Fibroblast of skin of scalp (primary cell): ENCODE measurements around the gene CCL11. TPM values are rescaled to one million over a fixed set of nuclear protein-coding genes. Genes with fewer than 3 reads are reported as not detected.

ENCODE experiments used
- DNase-seq: peaks from one replicate; pipeline ENCODE4 v3.0.0-alpha.2; 2013
- polyA plus RNA-seq, 2 experiments: library from polyadenylated mRNA; unstranded; fragments of 120-200 nt; gene quantifications; one replicate each; pipeline ENCODE4 v1.2.1, GENCODE V29; 2013; ENCODE audit not compliant: insufficient read length in 2 of 2

The CCL11 gene
- 0.41 TPM for polyA plus RNA-seq (2013, experiment 1 of 2; ENCODE audit: insufficient read length)
- 0.49 TPM for polyA plus RNA-seq (2013, experiment 2 of 2; ENCODE audit: insufficient read length)

DNA sequence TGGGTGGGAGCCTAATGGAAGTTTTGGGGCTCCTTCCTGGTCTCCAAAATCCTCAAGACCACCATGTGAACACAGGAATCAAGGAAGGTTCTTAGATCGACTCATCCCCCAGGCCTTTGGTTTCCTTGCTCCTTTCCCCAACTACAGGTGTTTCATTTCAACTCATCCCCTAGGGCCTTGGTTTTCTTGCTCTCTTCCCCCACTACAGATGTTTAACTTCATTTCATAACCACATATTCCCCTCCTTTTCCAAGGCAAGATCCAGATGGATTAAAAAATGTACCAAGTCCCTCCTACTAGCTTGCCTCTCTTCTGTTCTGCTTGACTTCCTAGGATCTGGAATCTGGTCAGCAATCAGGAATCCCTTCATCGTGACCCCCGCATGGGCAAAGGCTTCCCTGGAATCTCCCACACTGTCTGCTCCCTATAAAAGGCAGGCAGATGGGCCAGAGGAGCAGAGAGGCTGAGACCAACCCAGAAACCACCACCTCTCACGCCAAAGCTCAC, at the start of gene CCL11:
TSS of gene CCL11 (plus strand) at position 457 of the 507 bp plus-strand sequence. CDS start 67 bp downstream, outside the sequence.
- DNase-seq = no peak

DNA sequence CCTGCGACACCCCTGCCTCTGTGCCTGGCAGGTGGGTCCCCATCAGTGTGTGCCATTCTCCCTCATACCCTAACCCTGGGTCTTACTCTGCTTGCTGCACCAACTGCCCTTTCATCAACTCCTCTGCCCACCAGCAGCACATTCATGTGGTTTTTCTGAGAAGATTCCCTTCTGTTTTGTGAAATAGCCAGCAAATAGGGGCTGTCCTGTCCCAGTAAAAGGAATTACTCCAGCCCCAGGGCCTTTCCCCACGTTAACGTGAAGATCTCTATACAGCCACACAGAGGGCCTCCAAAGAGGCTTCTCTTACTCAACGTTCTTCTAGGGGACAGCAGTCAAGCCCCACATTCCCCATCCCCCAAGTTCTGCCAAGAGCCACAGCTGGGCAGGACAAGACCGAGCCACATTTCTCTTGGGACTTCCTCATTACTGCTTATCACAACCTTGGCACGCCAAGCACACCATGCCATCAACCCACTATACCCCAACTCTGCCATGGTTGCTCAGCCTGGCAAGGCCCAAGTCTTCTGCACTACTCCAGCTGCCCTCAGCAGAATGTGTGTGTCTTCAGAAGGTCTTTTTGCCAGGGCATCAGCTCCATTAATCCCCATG, 49.2 kb upstream of the CCL11 start:
- no peak for DNase-seq

DNA sequence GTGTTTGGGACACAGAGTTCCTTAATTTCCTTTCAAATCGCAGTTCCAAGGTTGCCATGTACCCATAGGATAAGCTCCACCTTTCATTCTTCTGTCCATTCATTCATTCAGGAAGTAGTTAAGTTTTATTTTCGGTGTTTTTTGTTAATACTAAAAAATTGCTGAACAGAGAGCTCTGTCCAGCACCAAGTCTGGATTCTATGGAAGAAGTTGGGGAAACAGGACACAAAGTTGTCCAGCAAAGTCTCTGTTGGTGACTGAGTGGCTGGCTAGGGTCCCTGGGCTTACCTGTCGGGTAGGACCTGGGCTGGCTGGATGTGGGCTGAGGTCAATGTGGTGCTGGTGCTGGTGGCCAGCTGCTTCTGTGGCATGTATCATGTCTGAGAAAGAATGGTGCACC, 48.1 kb upstream of the CCL11 start:
- no peak for DNase-seq

DNA sequence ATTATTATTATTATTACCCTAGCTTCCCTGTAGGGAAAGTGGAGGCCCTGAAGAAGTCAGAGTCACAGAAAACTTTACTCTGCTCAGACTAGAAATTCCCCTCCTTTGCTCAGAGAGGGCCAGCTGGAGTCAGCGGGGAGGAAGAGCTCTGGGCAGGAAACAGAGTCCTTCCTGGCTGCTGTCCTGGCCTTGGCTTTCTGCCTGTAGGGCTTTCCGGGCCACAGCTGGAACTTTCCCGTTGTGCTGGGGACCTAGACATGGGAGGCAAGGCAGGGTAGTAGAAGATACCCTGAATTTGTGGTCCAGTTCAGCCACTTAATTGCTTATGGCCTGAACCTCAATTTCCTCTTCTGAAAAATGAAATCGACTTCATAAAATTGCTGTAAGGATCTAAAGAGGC, 44.5 kb upstream of the CCL11 start:
- DNase-seq = no peak

DNA sequence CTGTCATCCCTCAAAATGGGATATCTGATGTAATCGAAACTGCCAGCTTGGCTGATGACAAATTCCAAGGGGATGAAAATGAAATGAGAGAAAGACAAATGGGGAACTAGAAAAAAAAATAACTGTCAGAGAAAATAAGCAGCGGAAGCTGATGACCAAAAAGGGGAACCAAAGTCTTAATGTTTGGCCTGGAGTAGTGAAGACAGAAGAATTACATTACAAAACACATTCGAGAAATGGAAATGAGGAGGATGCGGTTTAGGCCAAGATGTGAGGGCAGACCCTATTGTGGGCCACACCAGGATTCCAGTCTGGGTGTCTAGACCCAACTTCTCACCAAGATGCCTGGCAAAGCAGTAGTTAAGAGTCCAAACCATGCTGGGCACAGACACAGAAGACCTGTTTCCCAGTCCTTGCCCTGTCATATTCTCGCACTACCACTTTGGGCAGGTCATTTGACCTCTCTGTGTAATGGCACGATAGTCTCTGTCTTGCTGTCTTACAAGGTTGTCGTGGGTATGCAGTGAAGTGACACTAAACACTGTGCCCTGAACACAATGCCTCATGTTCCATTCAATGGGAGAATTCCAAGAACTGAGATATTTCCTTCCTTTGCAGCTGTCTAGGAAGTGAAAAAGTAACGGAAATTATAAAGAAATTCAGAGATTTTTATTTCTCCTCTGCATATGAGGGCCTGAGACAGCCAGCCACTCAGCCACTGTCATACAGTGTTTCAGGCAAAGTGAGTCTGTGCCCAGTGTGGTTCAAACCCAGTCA, 42.8 kb upstream of the CCL11 start:
- DNase-seq = peak; percentile 41

DNA sequence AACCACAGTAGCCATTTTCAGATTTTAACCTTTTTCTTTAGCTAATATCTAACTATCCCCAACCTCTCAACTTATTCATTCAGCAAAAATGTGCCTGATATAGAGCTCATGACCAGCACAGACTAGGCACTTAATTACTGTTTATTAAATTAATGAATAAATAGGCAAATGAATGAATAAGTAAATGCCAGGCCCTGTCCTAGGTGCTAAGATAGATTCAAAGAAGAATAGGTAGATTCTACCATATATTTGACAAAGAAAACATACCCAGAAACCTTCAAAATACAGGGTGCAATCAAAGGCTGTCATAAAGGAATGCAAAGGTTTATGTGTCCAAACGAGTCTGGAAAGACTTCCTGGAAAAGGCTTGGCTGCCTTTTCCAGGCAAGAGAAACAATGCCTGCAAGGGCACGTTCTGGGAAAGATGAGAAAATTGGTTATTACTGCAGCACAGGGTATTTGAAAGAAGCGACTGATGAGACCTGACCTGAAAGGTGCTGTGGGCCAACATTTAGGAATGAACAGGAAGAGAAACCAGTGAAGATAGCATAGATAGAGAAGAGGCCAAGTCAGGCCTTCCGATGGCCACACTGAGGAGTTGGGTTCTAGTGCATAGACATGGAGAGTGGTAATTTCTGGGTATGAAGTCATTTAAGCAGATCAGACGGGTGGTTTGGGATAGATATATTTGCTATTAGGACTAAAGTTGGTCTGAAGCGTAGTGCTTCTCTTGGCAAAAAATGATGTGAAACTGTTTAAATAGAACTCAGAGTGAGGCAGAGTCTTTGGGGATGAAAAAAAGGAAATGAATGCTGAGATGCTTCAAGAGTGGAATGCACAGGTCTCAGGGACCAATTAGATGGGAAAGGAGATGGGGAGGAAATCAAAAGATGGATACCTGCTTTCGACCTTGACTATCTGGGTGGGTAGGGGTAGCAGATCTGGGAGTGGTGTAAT, 41.9 kb upstream of the CCL11 start:
- DNase-seq = no peak

DNA sequence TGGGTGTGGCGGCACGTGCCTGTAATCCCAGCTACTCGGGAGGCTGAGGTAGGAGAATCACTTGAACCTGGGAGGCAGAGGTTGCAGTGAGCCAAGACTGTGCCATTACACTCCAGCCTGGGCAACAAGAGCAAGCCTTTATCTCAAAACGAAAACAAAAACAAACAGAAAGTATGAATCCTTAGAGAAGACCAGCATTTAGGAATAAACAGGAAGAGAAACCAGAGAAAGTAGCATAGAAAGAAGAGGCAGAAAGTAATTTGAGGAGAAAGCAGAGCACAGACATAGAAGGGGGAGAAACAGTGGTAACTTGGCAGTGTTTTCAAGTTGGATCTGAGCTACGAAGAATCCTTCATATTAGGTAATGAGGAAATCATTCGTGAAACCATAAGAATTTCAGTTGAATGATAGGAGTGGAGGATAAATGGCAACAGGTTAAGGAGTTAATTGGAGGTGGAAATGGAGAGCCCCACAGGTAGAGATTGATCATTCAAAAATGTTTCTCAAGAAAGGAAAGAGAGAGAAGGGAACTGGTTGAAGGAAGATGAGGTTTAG, 40.1 kb upstream of the CCL11 start:
- DNase-seq = no peak

DNA sequence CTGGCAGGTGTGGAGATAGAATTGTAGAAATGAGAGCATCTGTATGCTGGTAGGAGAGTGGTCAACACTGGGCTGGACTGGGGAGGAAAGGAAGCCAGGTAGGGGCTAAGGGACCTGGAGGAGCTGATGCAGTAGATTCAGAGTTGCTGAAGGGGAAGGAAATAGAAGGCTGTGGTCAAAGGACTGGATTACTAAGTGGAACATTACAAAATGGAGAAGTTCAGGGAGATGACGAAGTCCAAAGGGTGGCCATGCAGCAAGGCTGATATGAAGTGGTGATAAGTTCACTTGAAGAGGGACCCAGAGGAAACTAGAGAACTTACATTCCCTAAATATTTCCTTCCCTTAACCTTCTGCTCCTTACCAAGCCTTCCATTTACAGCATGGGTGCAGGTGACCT, 39.1 kb upstream of the CCL11 start:
- no peak for DNase-seq

DNA sequence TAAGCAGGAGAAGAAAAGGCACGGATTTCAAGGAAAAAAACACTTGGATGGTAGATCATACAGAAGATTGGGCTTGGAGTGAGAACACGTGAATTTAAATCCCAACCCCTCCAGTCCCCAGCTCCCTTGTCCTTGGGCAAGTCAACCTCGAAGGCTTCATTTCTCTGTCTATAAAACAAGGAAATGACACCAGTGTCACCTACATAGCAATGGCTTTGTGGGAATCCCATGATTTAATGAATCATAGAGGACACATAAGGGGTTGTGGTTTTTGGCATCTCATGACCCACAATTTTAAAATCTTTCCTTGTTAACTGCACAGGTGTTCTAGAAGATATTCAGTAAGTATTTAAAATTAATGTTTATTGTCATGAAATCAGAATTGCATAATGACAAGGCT, 38.7 kb upstream of the CCL11 start:
- no peak for DNase-seq

DNA sequence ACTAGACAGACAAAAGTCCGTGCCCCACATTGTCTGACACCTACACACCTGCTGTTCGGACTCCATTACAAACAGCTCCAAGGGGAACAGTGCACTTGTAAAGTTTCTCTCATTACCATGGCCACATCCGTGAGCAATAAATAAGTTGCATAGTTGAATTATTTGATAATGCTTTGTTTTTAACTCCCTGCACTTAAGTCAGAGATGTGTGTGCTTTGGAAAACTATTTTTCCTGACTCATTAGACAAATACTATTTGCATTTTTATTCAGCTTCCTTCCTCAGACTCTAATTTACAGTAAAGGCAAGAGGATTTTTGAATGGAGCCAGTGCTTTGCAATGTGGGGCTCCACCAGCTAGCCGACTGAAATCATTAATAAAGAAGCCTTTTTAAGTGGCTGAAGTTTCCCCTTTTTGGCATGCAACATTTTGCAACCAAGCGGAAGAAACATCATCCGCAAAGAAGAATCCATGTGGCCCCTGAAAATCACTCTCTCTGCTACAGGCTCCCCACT, 37.0 kb upstream of the CCL11 start:
- DNase-seq = peak; percentile 84

DNA sequence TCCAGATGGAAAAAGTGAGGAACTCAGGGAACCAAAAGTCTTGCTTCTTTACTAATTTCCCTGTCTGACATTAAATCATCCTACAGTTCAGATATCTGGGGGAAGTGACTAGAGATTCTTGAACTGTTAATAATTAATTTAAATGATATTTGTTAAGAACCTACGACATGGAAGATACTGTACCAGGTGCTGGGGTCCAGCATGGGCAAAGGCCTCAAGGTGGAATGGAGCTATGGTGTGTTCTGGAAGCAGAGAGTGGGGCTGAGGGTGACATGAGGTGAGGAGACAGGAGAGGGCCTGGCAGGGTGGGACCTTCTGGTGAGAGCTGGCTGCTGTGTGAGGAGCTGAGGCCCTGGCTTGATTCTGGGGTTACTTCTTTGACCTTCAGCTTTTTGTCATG, 36.5 kb upstream of the CCL11 start:
- no peak for DNase-seq

DNA sequence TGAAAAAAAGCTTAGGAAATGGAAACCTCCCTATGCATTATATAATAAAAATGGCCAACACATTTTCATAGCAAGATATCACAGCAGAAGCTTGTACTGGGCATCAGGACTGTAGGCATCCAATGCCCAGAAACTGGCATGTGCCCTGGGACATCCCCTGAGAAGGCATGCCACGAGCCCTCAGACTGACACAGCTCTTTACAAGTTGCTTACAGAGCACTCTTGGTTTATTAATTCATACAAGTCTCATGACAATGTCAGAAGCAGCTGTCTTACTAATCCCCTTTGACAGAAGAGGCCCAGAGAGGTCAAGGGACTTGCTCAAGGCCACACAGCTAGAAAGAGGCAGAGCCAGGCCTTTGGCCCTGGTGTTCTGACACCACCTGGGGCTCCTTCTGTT, 36.1 kb upstream of the CCL11 start:
- no peak for DNase-seq

DNA sequence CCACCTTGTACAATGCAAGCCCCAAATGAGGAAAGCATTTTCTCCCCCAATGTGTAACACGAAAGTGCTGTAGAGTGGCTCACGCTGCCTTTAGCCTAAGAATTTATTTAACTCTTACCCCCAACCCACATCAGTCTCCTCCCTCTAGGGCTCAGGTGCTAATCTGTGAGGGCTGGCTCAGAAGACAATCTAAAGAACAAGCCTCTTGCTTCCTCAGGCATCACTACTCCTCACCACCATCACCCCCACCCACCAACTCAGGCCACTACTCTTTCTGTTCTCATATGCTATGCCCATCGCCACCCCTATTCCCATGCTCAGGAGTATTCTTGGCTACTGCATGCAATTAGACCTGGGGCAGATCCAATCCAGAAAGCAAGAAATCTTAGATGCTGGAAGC, 34.4 kb upstream of the CCL11 start:
- DNase-seq = no peak

DNA sequence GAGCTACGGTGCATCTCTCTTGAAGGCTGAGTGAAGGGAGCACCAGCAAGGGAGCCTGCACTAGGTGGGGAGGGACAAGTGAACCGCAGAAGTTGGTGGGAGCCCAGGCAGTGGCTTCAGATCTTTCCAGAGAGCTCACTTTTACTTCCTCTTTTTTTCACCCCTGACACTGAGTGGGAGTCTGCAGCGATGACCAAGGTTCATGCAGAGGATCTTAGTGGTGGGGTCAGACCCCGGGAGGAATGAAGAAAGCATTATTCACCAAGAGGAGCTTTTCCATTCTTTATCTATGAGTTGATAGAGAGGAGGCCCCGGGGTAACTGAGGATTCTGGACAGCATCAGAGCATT, 33.5 kb upstream of the CCL11 start:
- no peak for DNase-seq

DNA sequence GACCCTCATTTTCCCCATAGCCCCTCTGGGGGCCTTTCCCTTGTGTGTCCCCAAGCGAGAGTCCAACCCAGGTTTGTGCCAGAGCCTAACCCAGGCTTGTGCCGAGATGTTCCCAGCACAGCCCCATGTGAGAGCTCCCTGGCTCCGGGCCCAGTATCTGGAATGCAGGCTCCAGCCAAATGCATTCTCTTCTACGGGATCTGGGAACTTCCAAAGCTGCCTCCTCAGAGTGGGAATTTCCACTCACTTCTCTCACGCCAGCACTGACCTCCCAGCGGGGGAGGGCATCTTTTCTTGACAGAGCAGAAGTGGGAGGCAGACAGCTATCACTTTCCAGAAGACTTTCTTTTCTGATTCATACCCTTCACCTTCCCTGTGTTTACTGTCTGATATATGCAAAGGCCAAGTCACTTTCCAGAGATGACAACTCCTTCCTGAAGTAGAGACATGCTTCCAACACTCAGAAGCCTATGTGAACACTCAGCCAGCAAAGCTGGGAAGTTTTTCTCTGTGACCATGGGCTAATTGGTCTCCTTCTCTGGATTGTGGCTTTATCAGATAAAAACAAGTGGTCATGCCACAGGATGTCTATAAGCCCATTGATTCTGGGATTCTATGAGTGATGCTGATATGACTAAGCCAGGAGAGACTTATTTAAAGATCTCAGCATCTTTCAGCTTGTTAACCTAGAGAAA, 33.0 kb upstream of the CCL11 start:
- DNase-seq = peak; percentile 96

DNA sequence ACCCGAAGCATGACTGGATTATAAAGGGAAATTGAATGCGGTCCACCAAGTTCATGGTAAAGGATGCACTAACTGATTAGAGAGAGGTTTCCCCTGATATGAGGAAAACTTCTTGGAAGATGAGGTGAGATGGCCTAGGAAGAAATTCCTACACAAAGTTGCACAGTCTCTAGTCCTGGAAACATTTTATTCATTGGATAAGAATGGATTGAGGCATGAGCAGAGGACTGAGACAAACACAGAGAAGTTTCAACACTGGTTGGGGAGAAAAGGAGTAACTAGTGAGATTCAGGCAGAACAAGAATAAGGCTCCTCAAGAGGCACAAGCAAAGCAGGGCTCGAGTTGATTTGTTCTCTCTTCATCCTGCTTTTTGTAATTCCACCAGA, 32.4 kb upstream of the CCL11 start:
- DNase-seq = no peak

DNA sequence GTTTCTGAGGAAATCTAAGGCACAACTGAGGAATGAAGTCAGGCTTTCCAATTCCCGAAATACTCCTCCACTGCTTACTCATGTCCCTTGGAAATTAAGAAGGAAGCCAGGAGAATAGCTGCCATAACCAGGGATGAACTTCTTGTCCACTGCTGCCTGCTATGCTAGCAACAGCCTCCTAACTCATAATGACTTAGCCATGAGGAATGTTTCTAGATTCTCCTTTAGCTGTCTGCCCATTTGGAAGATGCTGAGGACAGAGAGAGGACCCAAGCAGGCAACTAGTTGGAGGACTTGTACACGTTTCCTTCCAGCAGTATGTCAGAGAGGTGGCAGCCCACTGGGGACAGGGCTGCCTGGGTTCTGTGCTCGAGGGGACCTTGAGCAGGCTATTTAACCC, 31.4 kb upstream of the CCL11 start:
- DNase-seq = peak; percentile 91

DNA sequence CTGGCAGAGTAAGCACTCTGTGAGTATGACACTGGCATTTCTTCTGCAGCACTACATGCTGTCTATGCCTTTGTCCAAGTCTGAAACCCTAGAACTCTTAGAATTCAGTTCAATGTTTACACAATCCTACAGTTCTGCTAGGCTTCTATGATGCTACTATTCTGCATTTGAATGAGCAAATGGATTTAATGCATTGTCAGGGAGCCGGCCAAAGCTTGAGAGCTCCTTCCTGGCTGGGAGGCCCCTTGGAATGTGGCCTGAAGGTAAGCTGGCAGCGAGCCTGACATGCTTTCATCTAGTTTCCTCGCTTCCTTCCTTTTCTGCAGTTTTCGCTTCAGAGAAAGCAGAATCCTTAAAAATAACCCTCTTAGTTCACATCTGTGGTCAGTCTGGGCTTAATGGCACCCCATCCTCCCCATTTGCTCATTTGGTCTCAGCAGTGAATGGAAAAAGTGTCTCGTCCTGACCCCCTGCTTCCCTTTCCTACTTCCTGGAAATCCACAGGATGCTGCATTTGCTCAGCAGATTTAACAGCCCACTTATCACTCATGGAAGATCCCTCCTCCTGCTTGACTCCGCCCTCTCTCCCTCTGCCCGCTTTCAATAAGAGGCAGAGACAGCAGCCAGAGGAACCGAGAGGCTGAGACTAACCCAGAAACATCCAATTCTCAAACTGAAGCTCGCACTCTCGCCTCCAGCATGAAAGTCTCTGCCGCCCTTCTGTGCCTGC, 30.7 kb upstream of the CCL11 start, which contains the start of gene CCL2:
TSS of gene CCL2 (plus strand) at position 635 of the 730 bp plus-strand sequence. CDS start at position 700, 65 bp downstream.
- DNase-seq = peak; percentile 74

DNA sequence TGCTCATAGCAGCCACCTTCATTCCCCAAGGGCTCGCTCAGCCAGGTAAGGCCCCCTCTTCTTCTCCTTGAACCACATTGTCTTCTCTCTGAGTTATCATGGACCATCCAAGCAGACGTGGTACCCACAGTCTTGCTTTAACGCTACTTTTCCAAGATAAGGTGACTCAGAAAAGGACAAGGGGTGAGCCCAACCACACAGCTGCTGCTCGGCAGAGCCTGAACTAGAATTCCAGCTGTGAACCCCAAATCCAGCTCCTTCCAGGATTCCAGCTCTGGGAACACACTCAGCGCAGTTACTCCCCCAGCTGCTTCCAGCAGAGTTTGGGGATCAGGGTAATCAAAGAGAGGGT, 30.2 kb upstream of the CCL11 start:
- no peak for DNase-seq

DNA sequence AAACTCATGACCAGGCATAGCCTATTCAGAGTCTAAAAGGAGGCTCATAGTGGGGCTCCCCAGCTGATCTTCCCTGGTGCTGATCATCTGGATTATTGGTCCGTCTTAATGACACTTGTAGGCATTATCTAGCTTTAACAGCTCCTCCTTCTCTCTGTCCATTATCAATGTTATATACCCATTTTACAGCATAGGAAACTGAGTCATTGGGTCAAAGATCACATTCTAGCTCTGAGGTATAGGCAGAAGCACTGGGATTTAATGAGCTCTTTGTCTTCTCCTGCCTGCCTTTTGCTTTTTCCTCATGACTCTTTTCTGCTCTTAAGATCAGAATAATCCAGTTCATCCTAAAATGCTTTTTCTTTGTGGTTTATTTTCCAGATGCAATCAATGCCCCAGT, 29.7 kb upstream of the CCL11 start:
- no peak for DNase-seq
